Astrocyte (in vitro differentiated cells and primary cell): ENCODE measurements around the gene GOPC. TPM values are rescaled to one million over a fixed set of nuclear protein-coding genes. Genes with fewer than 3 reads are reported as not detected.

Experiments used
- DNase-seq: peaks from one replicate; pipeline ENCODE4 v3.0.0-alpha.2; 2010; ENCODE audit warnings: low read depth
- FAIRE-seq: peaks from 2 replicates; lab custom pipeline; 2011; peaks lifted over from hg19 to GRCh38; lab: Jason Lieb, UNC
- H2AFZ ChIP-seq: 2 replicates; pipeline ENCODE4 v1.6.0; 2012; ENCODE audit warnings: low read depth, low read length, inconsistent platforms
- H3K27ac ChIP-seq: 2 replicates; pipeline ENCODE4 v1.5.1; 2011; ENCODE audit warnings: low read depth, low read length, inconsistent platforms
- H3K27me3 ChIP-seq: 2 replicates; pipeline ENCODE4 v1.6.0; 2011; ENCODE audit warnings: low read length, inconsistent platforms; ENCODE audit not compliant: insufficient read depth
- H3K36me3 ChIP-seq: 2 replicates; pipeline ENCODE4 v1.5.1; 2011; ENCODE audit warnings: low read length, inconsistent platforms; ENCODE audit not compliant: insufficient read depth
- H3K4me1 ChIP-seq: 2 replicates; pipeline ENCODE4 v1.5.1; 2011; ENCODE audit warnings: low read length, inconsistent platforms; ENCODE audit not compliant: insufficient read depth
- H3K4me2 ChIP-seq: 2 replicates; pipeline ENCODE4 v1.6.0; 2012; ENCODE audit warnings: low read length, inconsistent platforms
- H3K4me3 ChIP-seq: 2 replicates; pipeline ENCODE4 v1.5.1; 2011; ENCODE audit warnings: low read depth, mild to moderate bottlenecking, low read length, inconsistent platforms; ENCODE audit not compliant: insufficient read depth
- H3K79me2 ChIP-seq: 2 replicates; pipeline ENCODE4 v1.6.0; 2012; ENCODE audit warnings: mild to moderate bottlenecking, low read length, inconsistent platforms; ENCODE audit not compliant: insufficient read depth
- H3K9ac ChIP-seq: 2 replicates; pipeline ENCODE4 v1.6.0; 2012; ENCODE audit warnings: mild to moderate bottlenecking, low read length, inconsistent platforms
- H3K9me3 ChIP-seq: 2 replicates; pipeline ENCODE4 v1.5.1; 2012; ENCODE audit warnings: low read depth, mild to moderate bottlenecking, low read length, inconsistent platforms; ENCODE audit not compliant: insufficient read depth
- H4K20me1 ChIP-seq: 2 replicates; pipeline ENCODE4 v1.6.0; 2012; ENCODE audit warnings: low read length, inconsistent platforms; ENCODE audit not compliant: insufficient read depth
- H3K27ac Mint-ChIP-seq: one replicate; pipeline ENCODE4 v1.8.0; 2021; ENCODE audit warnings: mild to moderate bottlenecking, mixed read lengths; ENCODE audit not compliant: unreplicated experiment
- H3K27me3 Mint-ChIP-seq: one replicate; pipeline ENCODE4 v1.8.0; 2021; ENCODE audit warnings: low read depth, mixed read lengths; ENCODE audit not compliant: unreplicated experiment
- H3K36me3 Mint-ChIP-seq: one replicate; pipeline ENCODE4 v1.8.0; 2021; ENCODE audit warnings: low read depth, mixed read lengths; ENCODE audit not compliant: unreplicated experiment
- H3K4me1 Mint-ChIP-seq: one replicate; pipeline ENCODE4 v1.8.0; 2021; ENCODE audit warnings: low read depth, mixed read lengths; ENCODE audit not compliant: unreplicated experiment
- H3K4me3 Mint-ChIP-seq: one replicate; pipeline ENCODE4 v1.8.0; 2021; ENCODE audit warnings: mild to moderate bottlenecking, moderate library complexity, mixed read lengths; ENCODE audit not compliant: unreplicated experiment
- H3K9me3 Mint-ChIP-seq: one replicate; pipeline ENCODE4 v1.8.0; 2021; ENCODE audit warnings: mild to moderate bottlenecking, mixed read lengths; ENCODE audit not compliant: unreplicated experiment
- CTCF ChIP-seq: IDR thresholded peaks from 2 replicates; pipeline ENCODE4 v1.5.1; 2011; ENCODE audit warnings: low read depth, mild to moderate bottlenecking, inconsistent platforms, low read length, moderate library complexity; ENCODE audit not compliant: insufficient read depth
- EZH2 ChIP-seq: IDR thresholded peaks from 2 replicates; pipeline ENCODE4 v1.6.1; 2012; ENCODE audit warnings: mild to moderate bottlenecking, low read length, inconsistent platforms; ENCODE audit not compliant: insufficient read depth
- total RNA-seq: library from RNA; stranded (reverse); gene quantifications from 2 replicates; pipeline ENCODE4 v1.2.1, GENCODE V29; 2021

Gene GOPC
- total RNA-seq, 1 donor from 2014 or later, result 45.0 TPM

GRCh38 chr6:117552618-117553017, 49.7 kb downstream of the GOPC start:
- Histone ChIP-seq H3K4me3 (no peak overlapping the region), H3K9me3 (no peaks in the 10 kb centered on the region)
- TF ChIP-seq EZH2 (no peak), CTCF (no peak)

GRCh38 chr6:117550618-117551242, 51.6 kb downstream of the GOPC start:
- no peaks in the 10 kb centered on the region for H3K27me3 Mint-ChIP-seq
- no peaks in the 10 kb centered on the region for H3K9me3 ChIP-seq
- no peak overlapping the region for H3K4me3 ChIP-seq
- FAIRE-seq (no peak), DNase-seq (no peak)
- H3K4me2 ChIP-seq, result no peak overlapping the region
- peak overlapping the region; percentile 49 for H3K27ac Mint-ChIP-seq
- H4K20me1 ChIP-seq, result no peaks in the 10 kb centered on the region
- peaks cover 12% of the 10 kb centered on the region for H3K36me3 ChIP-seq
- no peak overlapping the region for H2AFZ ChIP-seq
- H3K4me1 Mint-ChIP-seq, result peaks cover 50% of the 10 kb centered on the region
- H3K36me3 Mint-ChIP-seq, result peaks cover 12% of the 10 kb centered on the region
- no peak for TF ChIP-seq CTCF
- no peak for TF ChIP-seq EZH2
- H3K9me3 Mint-ChIP-seq, result no peaks in the 10 kb centered on the region
- H3K9ac ChIP-seq, result no peak overlapping the region
- no peaks in the 10 kb centered on the region for H3K27me3 ChIP-seq
- peaks cover 9% of the 10 kb centered on the region for H3K79me2 ChIP-seq
- peak overlapping the region; percentile 14 for H3K4me3 Mint-ChIP-seq
- peaks cover 47% of the 10 kb centered on the region for H3K4me1 ChIP-seq
- H3K27ac ChIP-seq, result no peak overlapping the region

More at GRCh38 chr6:117552618-117553017, 49.7 kb downstream of the GOPC start:
- Histone ChIP-seq H3K79me2 (peaks cover 9% of the 10 kb centered on the region), H3K4me1 (peaks cover 46% of the 10 kb centered on the region), H3K9ac (no peak overlapping the region), H3K4me2 (no peak overlapping the region), H2AFZ (no peak overlapping the region), H3K36me3 (peaks cover 4% of the 10 kb centered on the region), H3K27ac (no peak overlapping the region), H3K27me3 (no peaks in the 10 kb centered on the region), H4K20me1 (no peaks in the 10 kb centered on the region)
- H3K9me3 Mint-ChIP-seq, result no peaks in the 10 kb centered on the region
- DNase-seq (peak; percentile 71), FAIRE-seq (no peak)
- peaks cover 4% of the 10 kb centered on the region for H3K36me3 Mint-ChIP-seq
- H3K27me3 Mint-ChIP-seq, result no peaks in the 10 kb centered on the region
- H3K4me3 Mint-ChIP-seq, result no peak overlapping the region
- H3K4me1 Mint-ChIP-seq, result peaks cover 42% of the 10 kb centered on the region
- H3K27ac Mint-ChIP-seq, result no peak overlapping the region

GRCh38 chr6:117550078-117550600, 52.2 kb downstream of the GOPC start:
- Histone ChIP-seq H3K79me2 (peaks cover 9% of the 10 kb centered on the region), H3K4me2 (no peak overlapping the region), H4K20me1 (no peaks in the 10 kb centered on the region), H3K4me1 (peaks cover 45% of the 10 kb centered on the region), H3K9ac (no peak overlapping the region), H3K4me3 (no peak overlapping the region), H2AFZ (no peak overlapping the region), H3K9me3 (no peaks in the 10 kb centered on the region), H3K36me3 (peaks cover 17% of the 10 kb centered on the region), H3K27ac (no peak overlapping the region), H3K27me3 (no peaks in the 10 kb centered on the region)
- Mint-ChIP-seq H3K27me3 (no peaks in the 10 kb centered on the region), H3K9me3 (no peaks in the 10 kb centered on the region), H3K27ac (peak overlapping the region; percentile 49), H3K4me3 (no peak overlapping the region), H3K4me1 (peaks cover 48% of the 10 kb centered on the region), H3K36me3 (peaks cover 15% of the 10 kb centered on the region)
- TF ChIP-seq CTCF (no peak), EZH2 (no peak)
- FAIRE-seq (no peak), DNase-seq (no peak)
